ENCODE measurements around the gene ZNF346.
A peak's percentile ranks its signal among the peaks of the same experiment; 100 is the strongest.

ZNF346 gene

GRCh38 chr5:177036443-177036842 lies 13.9 kb downstream of the ZNF346 start:
- H3K4me3 ChIP-seq (ENCODE audit: low read depth in 1 of 2, low read length in 2 of 2) = no peak overlapping the region
- 0 out of 2 replicates have a peak, but pooled peaks cover 4% of the 10 kb centered on the region for H3K4me1 ChIP-seq (ENCODE audit: insufficient read depth, low read length)
- ATAC-seq (ENCODE audit: insufficient read depth, low read depth) (0 out of 3 replicates have a peak, but pooled peaks have one; percentile 8), DNase-seq (no peak)
- H2AFZ ChIP-seq (ENCODE audit: low read depth, low read length) = no peak overlapping the region
- peaks cover 90% of the 10 kb centered on the region for H3K79me2 ChIP-seq (ENCODE audit: insufficient read depth, low read length)
- peaks cover 52% of the 10 kb centered on the region for H4K20me1 ChIP-seq (ENCODE audit: insufficient read depth, low read length)
- no peak overlapping the region; the same call in 1 of the 2 replicates for H3K27ac ChIP-seq (ENCODE audit: low read length)
- no peaks in the 10 kb centered on the region for H3K27me3 ChIP-seq (ENCODE audit: insufficient read depth, low read length, poor library complexity)
- no peak overlapping the region for H3K4me2 ChIP-seq (ENCODE audit: insufficient read depth, low read length)
- TF ChIP-seq CTCF (IDR thresholded peaks at IDR 0.05; ENCODE audit: borderline replicate concordance, extremely low read depth, low read length, poor library complexity, severe bottlenecking) = no peak
- TF ChIP-seq EZH2 (IDR thresholded peaks at IDR 0.05; ENCODE audit: borderline replicate concordance, low read depth, low read length, severe bottlenecking) = no peak
- H3K9me3 ChIP-seq (ENCODE audit: insufficient read depth, low read length, severe bottlenecking) = no peaks in the 10 kb centered on the region
- H3K36me3 ChIP-seq (ENCODE audit: insufficient read depth, low read length) = peaks cover 63% of the 10 kb centered on the region
- H3K9ac ChIP-seq (ENCODE audit: low read depth, low read length) = no peak overlapping the region

GRCh38 chr5:177036921-177037320 lies 14.4 kb downstream of the ZNF346 start:
- no peak for DNase-seq
- H4K20me1 ChIP-seq (ENCODE audit: insufficient read depth, low read length) = peaks cover 55% of the 10 kb centered on the region

GRCh38 chr5:177040814-177041420 lies 18.4 kb downstream of the ZNF346 start:
- Histone ChIP-seq H3K4me3 (ENCODE audit: low read depth in 1 of 2, low read length in 2 of 2) (no peak overlapping the region), H3K4me2 (ENCODE audit: insufficient read depth, low read length) (no peak overlapping the region), H4K20me1 (ENCODE audit: insufficient read depth, low read length) (peaks cover 49% of the 10 kb centered on the region), H3K9me3 (ENCODE audit: insufficient read depth, low read length, severe bottlenecking) (no peaks in the 10 kb centered on the region), H3K4me1 (ENCODE audit: insufficient read depth, low read length) (0 out of 2 replicates have a peak, but pooled peaks cover 2% of the 10 kb centered on the region), H3K36me3 (ENCODE audit: insufficient read depth, low read length) (peaks cover 85% of the 10 kb centered on the region), H3K27me3 (ENCODE audit: insufficient read depth, low read length, poor library complexity) (no peaks in the 10 kb centered on the region), H2AFZ (ENCODE audit: low read depth, low read length) (no peak overlapping the region), H3K9ac (ENCODE audit: low read depth, low read length) (no peak overlapping the region), H3K27ac (ENCODE audit: low read length) (no peak overlapping the region), H3K79me2 (ENCODE audit: insufficient read depth, low read length) (peaks cover 48% of the 10 kb centered on the region)
- no peak for ATAC-seq (ENCODE audit: insufficient read depth, low read depth)
- TF ChIP-seq EZH2 (IDR thresholded peaks at IDR 0.05; ENCODE audit: borderline replicate concordance, low read depth, low read length, severe bottlenecking) (no peak), CTCF (IDR thresholded peaks at IDR 0.05; ENCODE audit: borderline replicate concordance, extremely low read depth, low read length, poor library complexity, severe bottlenecking) (no peak)
- no peak for DNase-seq

More at GRCh38 chr5:177036921-177037320, 14.4 kb downstream of the ZNF346 start:
- Histone ChIP-seq H3K4me3 (ENCODE audit: low read depth in 1 of 2, low read length in 2 of 2) (no peak overlapping the region), H3K27ac (ENCODE audit: low read length) (no peak overlapping the region), H3K79me2 (ENCODE audit: insufficient read depth, low read length) (peaks cover 85% of the 10 kb centered on the region), H2AFZ (ENCODE audit: low read depth, low read length) (no peak overlapping the region), H3K4me1 (ENCODE audit: insufficient read depth, low read length) (0 out of 2 replicates have a peak, but pooled peaks cover 4% of the 10 kb centered on the region), H3K9me3 (ENCODE audit: insufficient read depth, low read length, severe bottlenecking) (no peaks in the 10 kb centered on the region), H3K36me3 (ENCODE audit: insufficient read depth, low read length) (peaks cover 67% of the 10 kb centered on the region), H3K4me2 (ENCODE audit: insufficient read depth, low read length) (no peak overlapping the region), H3K9ac (ENCODE audit: low read depth, low read length) (no peak overlapping the region), H3K27me3 (ENCODE audit: insufficient read depth, low read length, poor library complexity) (no peaks in the 10 kb centered on the region)
- TF ChIP-seq EZH2 (IDR thresholded peaks at IDR 0.05; ENCODE audit: borderline replicate concordance, low read depth, low read length, severe bottlenecking) = no peak
- no peak for ATAC-seq (ENCODE audit: insufficient read depth, low read depth)

GRCh38 chr5:177041936-177042335 lies 19.4 kb downstream of the ZNF346 start:
- ATAC-seq (ENCODE audit: insufficient read depth, low read depth) (no peak), DNase-seq (no peak)
- Histone ChIP-seq H2AFZ (ENCODE audit: low read depth, low read length) (no peak overlapping the region), H3K27ac (ENCODE audit: low read length) (no peak overlapping the region), H3K36me3 (ENCODE audit: insufficient read depth, low read length) (peaks cover 79% of the 10 kb centered on the region), H4K20me1 (ENCODE audit: insufficient read depth, low read length) (peaks cover 39% of the 10 kb centered on the region), H3K4me2 (ENCODE audit: insufficient read depth, low read length) (no peak overlapping the region), H3K4me3 (ENCODE audit: low read depth in 1 of 2, low read length in 2 of 2) (no peak overlapping the region), H3K79me2 (ENCODE audit: insufficient read depth, low read length) (peaks cover 38% of the 10 kb centered on the region), H3K4me1 (ENCODE audit: insufficient read depth, low read length) (no peaks in the 10 kb centered on the region), H3K9me3 (ENCODE audit: insufficient read depth, low read length, severe bottlenecking) (no peaks in the 10 kb centered on the region), H3K9ac (ENCODE audit: low read depth, low read length) (no peak overlapping the region), H3K27me3 (ENCODE audit: insufficient read depth, low read length, poor library complexity) (no peaks in the 10 kb centered on the region)
- no peak for TF ChIP-seq CTCF (IDR thresholded peaks at IDR 0.05; ENCODE audit: borderline replicate concordance, extremely low read depth, low read length, poor library complexity, severe bottlenecking)
